ENCODE results near the gene CDKN2D.
"Not testable (repeated sequence)": the region's sequence is repeated elsewhere in the genome, so short reads cannot be mapped to it uniquely, and the experiment has no call there.

CDKN2D gene

GRCh38 chr19:10553087-10553667 is 15.6 kb downstream of the CDKN2D start:
- no peak for FAIRE-seq

DNA sequence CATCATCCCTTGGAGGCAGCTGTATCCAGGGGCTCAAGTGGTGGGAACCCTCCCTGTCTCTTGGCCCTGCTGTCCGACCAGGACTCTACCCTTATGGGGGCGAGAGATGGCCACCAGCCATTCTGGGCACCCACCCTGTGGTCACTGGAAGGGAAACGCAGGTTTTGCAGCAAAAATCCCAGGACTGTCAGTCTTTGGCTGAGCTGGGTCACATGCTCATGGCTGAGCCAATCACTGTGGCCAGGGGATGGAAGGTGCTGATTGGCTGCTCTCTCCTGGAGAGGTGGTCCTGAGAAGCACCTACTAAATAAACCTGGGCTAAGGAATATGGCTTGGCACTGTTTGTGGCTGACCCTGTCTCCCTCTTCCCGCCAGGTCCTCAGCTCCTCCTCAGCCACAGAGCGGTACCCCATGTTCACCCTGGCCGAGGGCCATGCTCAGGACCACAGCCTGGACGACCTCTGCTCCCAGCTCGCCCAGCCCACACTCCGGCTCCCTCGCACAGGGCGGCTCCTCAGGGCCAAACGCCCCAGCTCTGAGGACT is 16.2 kb downstream of the CDKN2D start:
- FAIRE-seq = peak; percentile 20
- peak; percentile 53 for DNase-seq (ENCODE audit: insufficient read length, low spot score)

More at GRCh38 chr19:10553087-10553667, 15.6 kb downstream of the CDKN2D start:
- no peak for DNase-seq (ENCODE audit: insufficient read length, low spot score)

DNA sequence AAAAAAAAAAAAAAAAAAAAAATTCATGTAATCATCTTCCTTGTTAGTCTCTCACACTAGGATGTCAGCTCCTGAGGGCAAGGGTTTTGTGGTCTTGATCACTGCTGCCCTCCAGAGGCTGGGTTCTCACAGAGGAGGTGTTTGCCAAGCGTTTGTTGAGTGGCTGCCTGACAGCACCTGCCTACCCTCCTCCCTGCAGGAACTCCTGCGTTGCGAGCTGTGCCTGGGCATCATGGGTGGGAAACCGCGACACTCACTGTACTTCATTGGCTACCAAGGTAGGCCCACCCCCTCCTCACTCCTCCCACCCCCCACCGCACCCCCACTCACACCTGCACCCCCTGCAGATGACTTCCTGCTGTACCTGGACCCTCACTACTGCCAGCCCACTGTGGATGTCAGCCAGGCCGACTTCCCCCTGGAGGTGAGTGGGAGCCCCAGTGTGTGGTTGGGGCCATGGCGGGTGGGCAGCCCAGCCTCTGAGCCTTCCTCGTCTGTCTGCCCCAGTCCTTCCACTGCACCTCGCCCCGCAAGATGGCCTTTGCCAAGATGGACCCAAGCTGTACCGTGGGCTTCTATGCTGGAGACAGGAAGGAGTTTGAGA is 17.0 kb downstream of the CDKN2D start:
- DNase-seq (ENCODE audit: insufficient read length, low spot score) (no peak), FAIRE-seq (no peak)

DNA sequence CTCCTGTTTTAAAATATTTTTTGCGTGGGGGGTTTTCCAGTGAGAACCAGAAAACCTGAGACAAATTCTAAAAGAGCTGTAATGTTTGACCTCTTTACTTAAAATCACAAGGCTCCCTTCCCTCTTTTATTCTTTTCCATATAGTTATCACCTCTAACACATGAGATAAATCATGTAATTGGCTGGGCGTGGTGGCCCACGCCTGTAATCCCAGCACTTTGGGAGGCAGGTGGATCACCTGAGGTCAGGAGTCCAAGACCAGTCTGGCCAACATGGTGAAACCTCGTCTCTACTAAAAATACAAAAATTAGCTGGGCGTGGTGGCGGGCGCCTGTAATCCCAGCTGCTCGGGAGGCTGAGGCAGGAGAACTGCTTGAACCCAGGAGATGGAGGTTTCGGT is 17.8 kb downstream of the CDKN2D start:
- FAIRE-seq; DNase-seq (ENCODE audit: insufficient read length, low spot score): not testable (repeated sequence)

GRCh38 chr19:10550336-10550735 is 18.4 kb downstream of the CDKN2D start:
- no peak for FAIRE-seq
- no peak for DNase-seq (ENCODE audit: insufficient read length, low spot score)

- DNase-seq (ENCODE audit: insufficient read length, low spot score) (no peak), FAIRE-seq (no peak)
Observed at GRCh38 chr19:10549733-10550132, 19.0 kb downstream of the CDKN2D start.

DNA sequence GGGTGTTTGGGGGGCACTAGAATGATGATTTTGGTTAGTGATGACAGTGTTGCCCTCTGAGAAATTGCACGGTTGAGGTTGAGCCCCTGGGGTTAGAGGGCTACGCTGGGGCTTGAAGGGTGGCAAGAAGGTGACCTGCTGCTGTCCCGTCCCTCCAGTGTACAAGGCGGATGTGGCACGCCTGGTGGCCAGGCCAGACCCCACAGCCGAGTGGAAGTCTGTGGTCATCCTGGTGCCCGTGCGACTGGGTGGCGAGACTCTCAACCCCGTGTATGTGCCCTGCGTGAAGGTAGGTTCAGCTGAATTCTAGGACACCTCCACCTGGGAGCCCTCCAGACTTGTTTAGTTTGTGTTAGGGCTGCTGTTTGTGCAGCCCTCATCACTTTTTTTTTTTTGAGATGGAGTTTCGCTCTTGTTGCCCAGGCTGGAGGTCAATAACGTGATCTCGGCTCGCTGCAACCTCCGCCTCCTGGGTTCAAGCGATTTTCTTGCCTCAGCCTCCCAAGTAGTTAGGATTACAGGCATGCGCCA is 20.0 kb downstream of the CDKN2D start:
- no peak for DNase-seq (ENCODE audit: insufficient read length, low spot score)
- FAIRE-seq = no peak

GRCh38 chr19:10546817-10547216 is 22.0 kb downstream of the CDKN2D start:
- no peak for FAIRE-seq
- no peak for DNase-seq (ENCODE audit: insufficient read length, low spot score)

- FAIRE-seq = no peak
Observed at GRCh38 chr19:10544753-10545251, 24.0 kb downstream of the CDKN2D start.

GRCh38 chr19:10544242-10544752 is 24.5 kb downstream of the CDKN2D start:
- no peak for DNase-seq (ENCODE audit: insufficient read length, low spot score)
- FAIRE-seq = no peak

More at GRCh38 chr19:10544753-10545251, 24.0 kb downstream of the CDKN2D start:
- no peak for DNase-seq (ENCODE audit: insufficient read length, low spot score)

- DNase-seq (ENCODE audit: insufficient read length, low spot score) = peak; percentile 95
- FAIRE-seq = peak; percentile 83
Observed at GRCh38 chr19:10543420-10544241, 25.1 kb downstream of the CDKN2D start, which contains the start of gene ATG4D. Gene ATG4D, plus strand, starts transcription at chr19:10543904. Its CDS starts 187 bp downstream, at chr19:10544091.

GRCh38 chr19:10543059-10543419 is 25.7 kb downstream of the CDKN2D start:
- FAIRE-seq = no peak
- DNase-seq (ENCODE audit: insufficient read length, low spot score) = no peak

DNA sequence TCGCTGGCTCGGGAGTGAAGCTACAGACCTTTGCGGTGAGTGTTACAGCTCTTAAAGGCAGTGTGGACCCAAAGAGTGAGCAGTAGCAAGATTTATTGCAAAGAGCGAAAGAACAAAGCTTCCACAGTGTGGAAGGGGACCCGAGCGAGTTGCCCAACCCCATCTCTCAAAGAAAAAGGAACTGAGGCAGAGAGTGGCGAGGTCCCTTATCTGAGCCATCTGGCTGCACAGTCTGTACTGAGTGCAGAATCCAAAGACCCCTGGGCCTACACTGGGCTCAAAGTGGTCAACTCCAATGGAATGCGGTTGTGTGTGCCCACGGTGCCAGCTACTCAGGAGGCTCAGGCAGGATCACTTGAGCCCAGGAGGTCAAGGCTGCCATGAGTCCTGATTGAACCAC is 29.8 kb downstream of the CDKN2D start:
- FAIRE-seq; DNase-seq (ENCODE audit: insufficient read length, low spot score): not testable (repeated sequence)

DNA sequence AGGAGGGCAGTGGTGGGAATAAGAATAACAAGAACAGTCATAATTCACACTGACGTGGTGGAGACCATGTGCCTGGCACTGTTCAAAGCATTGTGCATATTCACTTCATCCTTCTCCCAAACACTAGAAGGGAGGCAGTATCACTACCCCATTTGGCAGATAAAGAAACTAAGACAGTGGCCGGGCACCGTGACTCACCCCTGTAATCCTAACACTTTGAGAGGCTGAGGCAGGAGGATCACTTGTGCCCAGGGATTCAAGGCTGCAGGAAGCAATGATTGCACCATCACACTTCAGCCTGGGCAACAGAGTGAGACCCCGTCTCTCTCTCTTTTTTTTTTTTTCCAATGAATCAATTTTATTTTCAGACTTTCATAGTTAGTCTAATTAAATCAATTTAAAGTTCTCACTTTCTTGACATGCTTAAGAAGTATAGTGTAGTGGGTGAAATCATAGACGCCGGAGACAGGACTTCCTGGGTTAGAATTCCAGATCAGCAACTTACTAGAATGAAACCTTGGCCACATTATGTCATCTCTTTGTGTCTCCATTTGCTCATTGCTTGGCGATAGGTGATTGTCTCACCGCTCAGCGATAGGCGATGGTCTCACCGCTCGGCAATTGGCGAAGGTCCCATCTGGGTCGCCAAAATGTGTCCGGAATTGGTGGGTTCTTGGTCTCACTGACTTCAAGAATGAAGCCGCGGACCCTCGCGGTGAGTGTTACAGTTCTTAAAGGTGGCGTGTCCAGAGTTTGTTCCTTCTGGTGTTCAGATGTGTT is 30.4 kb downstream of the CDKN2D start:
- FAIRE-seq (no peak), DNase-seq (ENCODE audit: insufficient read length, low spot score) (no peak)

- no peak for DNase-seq (ENCODE audit: insufficient read length, low spot score)
- no peak for FAIRE-seq
Observed at GRCh38 chr19:10537668-10538067, 31.1 kb downstream of the CDKN2D start.

GRCh38 chr19:10535613-10536012 is 33.2 kb downstream of the CDKN2D start:
- no peak for FAIRE-seq

GRCh38 chr19:10533646-10534386 is 35.0 kb downstream of the CDKN2D start:
- peak; percentile 79 for DNase-seq (ENCODE audit: insufficient read length, low spot score)
- FAIRE-seq = peak; percentile 57

More at GRCh38 chr19:10535613-10536012, 33.2 kb downstream of the CDKN2D start:
- no peak for DNase-seq (ENCODE audit: insufficient read length, low spot score)

DNA sequence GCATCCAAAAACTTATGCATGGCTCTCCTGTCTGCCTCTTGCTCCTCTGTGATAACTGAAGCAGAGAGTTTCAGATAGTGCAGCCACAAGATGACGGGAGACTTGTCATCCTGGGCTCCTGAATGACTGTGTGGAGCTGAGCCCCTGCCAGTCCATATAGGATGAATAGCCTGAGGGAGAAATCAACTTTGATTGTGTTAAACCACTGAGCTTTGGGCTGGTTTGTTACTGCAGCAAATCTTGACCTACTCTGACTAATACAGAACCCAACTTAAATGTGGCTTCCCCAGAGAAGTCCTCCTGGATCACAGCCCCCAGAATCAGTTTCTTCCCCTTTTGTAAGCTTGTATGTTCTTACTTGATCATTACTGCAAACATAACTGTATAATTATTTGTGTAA is 36.3 kb downstream of the CDKN2D start:
- FAIRE-seq = no peak
- no peak for DNase-seq (ENCODE audit: insufficient read length, low spot score)

- FAIRE-seq; DNase-seq (ENCODE audit: insufficient read length, low spot score): not testable (repeated sequence)
Observed at GRCh38 chr19:10526887-10527286, 41.9 kb downstream of the CDKN2D start.

All from HTR-8/SVneo (cell line).